ENCODE results near the gene CRY2. TPM values are rescaled to one million over a fixed set of nuclear protein-coding genes. Genes with fewer than 3 reads are reported as not detected.

The CRY2 gene
- total RNA-seq, 1 experiment from 2014 or later = 8.1 TPM

Other genes with a start within 250 kb of the CRY2 start
- not detected in 2 replicates for gene CHST1, start 181.9 kb upstream of the CRY2 start, total RNA-seq (2022)
- gene SLC35C1, start 42.3 kb upstream of the CRY2 start, total RNA-seq (2022) = 11.9 and 14.4 TPM in 2 replicates
- 1.8 and 2.2 TPM in 2 replicates for gene MAPK8IP1, start 38.2 kb downstream of the CRY2 start, total RNA-seq (2022)
- 1.0 and 1.3 TPM in 2 replicates for gene FREY1, start 59.8 kb downstream of the CRY2 start, total RNA-seq (2022)
- 28.1 and 30.2 TPM in 2 replicates for gene PEX16, start 70.4 kb downstream of the CRY2 start, total RNA-seq (2022)
- gene LARGE2, start 75.2 kb downstream of the CRY2 start, total RNA-seq (2022) = 0.52 and 0.91 TPM in 2 replicates

Data from MCF 10A (cell line).